SK-N-SH (cell line): ENCODE results near the gene GALM. TPM values are rescaled to one million over a fixed set of nuclear protein-coding genes. Genes with fewer than 3 reads are reported as not detected.

Experiments
- CTCF ChIA-PET: fragments of 300-600, 350-600 bp; formaldehyde crosslinking; extraction: SDS; loops from one replicate; lab custom pipeline; 2021; lab: Yijun Ruan, JAX
- POLR2A ChIA-PET: fragments of 350-600 bp; sonication (Branson Sonifier 250); formaldehyde crosslinking; extraction: SDS; loops from one replicate; lab custom pipeline; 2020; ENCODE audit warnings: antibody characterized with exemption, inconsistent platforms; lab: Yijun Ruan, JAX
- DNase-seq: peaks from one replicate; pipeline ENCODE4 v3.0.0; 2012
- H2AFZ ChIP-seq: fragments of 200-600 bp; sonication (generic); 2 replicates; pipeline ENCODE4 v1.8.1; 2016; ENCODE audit warnings: antibody characterized with exemption, mild to moderate bottlenecking, low read depth
- H3F3A ChIP-seq: fragments of 200-600 bp; sonication (generic); replicated peaks from 2 replicates; pipeline ENCODE3; 2016; ENCODE audit warnings: antibody characterized with exemption, mild to moderate bottlenecking; ENCODE audit not compliant: insufficient read depth
- H3K27ac ChIP-seq, 2 experiments: fragments of 200-500 bp in 1 of 2; fragments of 200-600 bp in 1 of 2; sonication (Bioruptor generic) in 1 of 2; sonication (generic), shearing (Covaris generic) in 1 of 2; 2 replicates each; pipeline versions ENCODE4 v1.5.1 to v1.6.1; 2014 to 2016; ENCODE audit warnings: low read depth in 2 of 2, inconsistent platforms in 1 of 2, low read length in 1 of 2, mild to moderate bottlenecking in 1 of 2, mixed read lengths in 1 of 2
- H3K27me3 ChIP-seq: fragments of 200-600 bp; sonication (generic), shearing (Covaris generic); 2 replicates; pipeline ENCODE4 v1.6.1; 2016; ENCODE audit warnings: mixed run types; ENCODE audit not compliant: insufficient read depth
- H3K36me3 ChIP-seq, 2 experiments: fragments of 200-500 bp in 1 of 2; fragments of 200-600 bp in 1 of 2; sonication (Bioruptor generic) in 1 of 2; sonication (generic) in 1 of 2; replicated peaks in 1 of 2; 2 replicates each; pipeline versions ENCODE3 to v1.5.1; 2014 to 2016; ENCODE audit warnings: low read length in 1 of 2, mild to moderate bottlenecking in 1 of 2; ENCODE audit not compliant: insufficient read depth in 2 of 2, control insufficient read depth in 1 of 2
- H3K4me1 ChIP-seq, 2 experiments: fragments of 200-500 bp in 1 of 2; fragments of 200-600 bp in 1 of 2; sonication (Bioruptor generic) in 1 of 2; sonication (generic), shearing (Covaris generic) in 1 of 2; 2 replicates each; pipeline versions ENCODE4 v1.5.1 to v1.6.1; 2014 to 2016; ENCODE audit warnings: low read depth in 1 of 2, low read length in 1 of 2, mixed run types in 1 of 2; ENCODE audit not compliant: insufficient read depth in 2 of 2, control insufficient read depth in 1 of 2
- H3K4me2 ChIP-seq: fragments of 200-600 bp; sonication (generic), shearing (Covaris generic); 2 replicates; pipeline ENCODE4 v1.6.1; 2017; ENCODE audit warnings: mixed run types
- H3K4me3 ChIP-seq, 2 experiments: fragments of 200-500 bp in 1 of 2; fragments of 200-600 bp in 1 of 2; sonication (Bioruptor generic) in 1 of 2; sonication (generic), shearing (Covaris generic) in 1 of 2; 2 replicates each; pipeline versions ENCODE4 v1.5.1 to v1.8.1; 2014 to 2016; ENCODE audit warnings: low read depth in 2 of 2, inconsistent platforms in 1 of 2, low read length in 1 of 2, mild to moderate bottlenecking in 1 of 2, mixed read lengths in 1 of 2, moderate library complexity in 1 of 2
- H3K79me2 ChIP-seq: fragments of 200-600 bp; sonication (generic); 2 replicates; pipeline ENCODE4 v1.8.1; 2017; ENCODE audit warnings: mild to moderate bottlenecking; ENCODE audit not compliant: insufficient read depth
- H3K9ac ChIP-seq: fragments of 200-600 bp; sonication (generic); 2 replicates; pipeline ENCODE4 v1.6.1; 2017; ENCODE audit warnings: mixed run types
- H3K9me2 ChIP-seq: fragments of 200-600 bp; sonication (generic); 2 replicates; pipeline ENCODE4 v1.6.1; 2017; ENCODE audit warnings: mixed run types
- H3K9me3 ChIP-seq: fragments of 200-600 bp; sonication (generic); 2 replicates; pipeline ENCODE4 v1.6.1; 2017; ENCODE audit warnings: mixed run types, mild to moderate bottlenecking, moderate library complexity
- H4K20me1 ChIP-seq: fragments of 200-600 bp; sonication (generic); 2 replicates; pipeline ENCODE4 v1.6.1; 2017; ENCODE audit warnings: mild to moderate bottlenecking, mixed run types; ENCODE audit not compliant: insufficient read depth
- CHD2 ChIP-seq: fragments of 150-350 bp; IDR thresholded peaks from 2 replicates; pipeline ENCODE4 v1.6.1; 2018; ENCODE audit warnings: low read length; ENCODE audit not compliant: partially characterized antibody
- ELF1 ChIP-seq: IDR thresholded peaks from 2 replicates; pipeline ENCODE4 v1.4.0; 2012
- EZH2phosphoT487 ChIP-seq: fragments of 200-600 bp; sonication (generic); IDR thresholded peaks from 2 replicates; pipeline ENCODE4 v1.6.1; 2017; ENCODE audit warnings: low read depth, mixed run types, mild to moderate bottlenecking, antibody characterized with exemption, moderate library complexity, borderline replicate concordance
- FOXJ3 ChIP-seq: sonication (generic); formaldehyde crosslinking; IDR thresholded peaks from 2 replicates; pipeline ENCODE4 v1.5.1; 2020; ENCODE audit warnings: mild to moderate bottlenecking, missing genetic modification reagents
- MEF2A ChIP-seq: IDR thresholded peaks from 2 replicates; pipeline ENCODE4 v1.4.0; 2012; ENCODE audit warnings: low read depth, borderline replicate concordance
- MXI1 ChIP-seq: IDR thresholded peaks from 2 replicates; pipeline ENCODE4 v1.6.1; 2012; ENCODE audit warnings: mild to moderate bottlenecking, low read depth, low read length, improper control_type of control experiment
- NFIC ChIP-seq: IDR thresholded peaks from 2 replicates; pipeline ENCODE4 v1.4.0; 2012; ENCODE audit warnings: borderline replicate concordance
- RAD21 ChIP-seq: IDR thresholded peaks from 2 replicates; pipeline ENCODE4 v1.6.1; 2012; ENCODE audit warnings: mild to moderate bottlenecking, low read length
- RCOR1 ChIP-seq: fragments of 150-350 bp; IDR thresholded peaks from 2 replicates; pipeline ENCODE4 v1.6.1; 2017; ENCODE audit warnings: antibody characterized with exemption, low read length
- RXRA ChIP-seq: IDR thresholded peaks from 2 replicates; pipeline ENCODE4 v1.4.0; 2012; ENCODE audit warnings: low read depth, mild to moderate bottlenecking, borderline replicate concordance
- SIN3A ChIP-seq: IDR thresholded peaks from 2 replicates; pipeline ENCODE4 v1.6.1; 2012; ENCODE audit warnings: low read depth, mild to moderate bottlenecking, low read length, moderate library complexity, borderline replicate concordance
- TCF12 ChIP-seq: IDR thresholded peaks from 2 replicates; pipeline ENCODE4 v1.4.0; 2012
- TEAD4 ChIP-seq: IDR thresholded peaks from 2 replicates; pipeline ENCODE4 v1.4.0; 2012; ENCODE audit warnings: mild to moderate bottlenecking, borderline replicate concordance; ENCODE audit not compliant: insufficient read depth
- USF1 ChIP-seq: IDR thresholded peaks from 2 replicates; pipeline ENCODE4 v1.4.0; 2012; ENCODE audit warnings: low read depth, borderline replicate concordance
- USF2 ChIP-seq: fragments of 150-350 bp; IDR thresholded peaks from 2 replicates; pipeline ENCODE4 v1.6.1; 2017; ENCODE audit warnings: antibody characterized with exemption, low read length, low read depth, borderline replicate concordance
- YY1 ChIP-seq: IDR thresholded peaks from 2 replicates; pipeline ENCODE4 v1.4.0; 2012; ENCODE audit warnings: low read depth, mild to moderate bottlenecking
- WGBS: methylation state at CpG from one replicate; pipeline ENCODE4 v1.1.6; 2017; ENCODE audit warnings: low lambda C conversion rate; 5-methylcytosine and 5-hydroxymethylcytosine counted together
- polyA plus RNA-seq, 3 experiments: library from polyadenylated mRNA; depleted of rRNA; stranded (reverse); fragments of >200 nt; gene quantifications; 2 replicates each; pipeline ENCODE4 v1.2.3, GENCODE V29; 2012
- TF ChIP-seq, protein P1 (sequence below): IDR thresholded peaks from 2 replicates; pipeline ENCODE4 v1.4.0; 2012; ENCODE audit warnings: low read depth

Gene GALM
- polyA plus RNA-seq, 1 of the 3 experiments (the other 2 are of a cell fraction) = 17.9 TPM

DNA sequence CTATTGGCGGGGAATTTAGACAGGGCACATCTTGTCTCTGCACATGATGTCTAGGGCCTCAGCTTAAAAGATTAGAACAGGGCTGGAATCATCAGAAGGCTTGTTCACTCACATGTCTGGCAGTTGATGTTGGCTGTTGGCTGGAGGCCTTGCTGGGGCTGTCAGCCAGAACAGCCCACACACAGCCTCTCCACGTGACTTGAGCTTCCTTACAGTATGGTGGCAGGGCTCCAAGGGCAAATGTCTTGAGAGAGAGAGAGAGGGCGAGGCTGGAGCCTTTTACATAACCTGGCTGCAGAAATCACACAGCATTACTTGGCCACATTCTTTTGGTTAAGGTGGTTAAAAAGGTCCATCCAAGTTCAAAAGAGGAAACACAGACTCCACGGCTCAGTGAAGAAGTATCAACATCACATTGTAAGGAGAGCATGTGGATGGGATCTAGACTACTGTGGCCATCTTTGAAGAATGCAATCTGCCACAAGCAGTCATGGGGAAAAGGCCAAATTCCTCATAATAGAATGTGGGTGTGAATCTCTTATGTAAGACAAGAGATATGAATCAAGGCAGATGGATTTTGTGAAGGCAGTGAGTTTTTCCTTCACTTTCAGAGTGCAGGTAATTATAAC lies 54.8 kb downstream of the GALM start:
- no peaks in the 10 kb centered on the region for H3K79me2 ChIP-seq
- H3K27ac ChIP-seq = peak overlapping the region in 1 of 2 experiments; percentile 3; a peak in 1 of 4 replicates
- no peaks in the 10 kb centered on the region for H3K4me1 ChIP-seq
- H3K9ac ChIP-seq = no peak overlapping the region
- no peaks in the 10 kb centered on the region for H3K36me3 ChIP-seq
- peaks cover 6% of the 10 kb centered on the region for H3F3A ChIP-seq
- H4K20me1 ChIP-seq = no peaks in the 10 kb centered on the region
- no peak for DNase-seq
- 69% methylated on average over 4 of the region's 4 CpGs for WGBS
- H2AFZ ChIP-seq = no peak overlapping the region
- H3K9me2 ChIP-seq = no peaks in the 10 kb centered on the region
- no peaks in the 10 kb centered on the region for H3K27me3 ChIP-seq
- TF ChIP-seq SIN3A (peak; percentile 77), NFIC (peak; percentile 74), FOXJ3 (CRISPR knock-in tag) (no peak), EZH2phosphoT487 (no peak), RCOR1 (no peak), MXI1 (no peak), USF1 (peak; percentile 81; the same call in 1 of the 2 replicates)
- TF ChIP-seq, protein P1, sequence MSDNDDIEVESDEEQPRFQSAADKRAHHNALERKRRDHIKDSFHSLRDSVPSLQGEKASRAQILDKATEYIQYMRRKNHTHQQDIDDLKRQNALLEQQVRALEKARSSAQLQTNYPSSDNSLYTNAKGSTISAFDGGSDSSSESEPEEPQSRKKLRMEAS = peak; percentile 67; the same call in 1 of the 2 replicates
- TF ChIP-seq, all 33 proteins: peak for 4
- H3K4me3 ChIP-seq = no peak overlapping the region
- CTCF ChIA-PET = interaction anchor here (0.7 to 1.6 kb wide), 3 partner anchors 15 to 139 kb away, joined by 3 to 10 read pairs (median 5); no protein-coding TSS in a partner anchor
- H3K4me2 ChIP-seq = no peak overlapping the region
- POLR2A ChIA-PET = interaction anchor here (2.5 kb wide), 1 partner anchor 31 kb away, joined by 6 read pairs; the partner anchor contains the start of gene SRSF7
- H3K9me3 ChIP-seq = no peaks in the 10 kb centered on the region

GRCh38 chr2:38722271-38723061 lies 56.6 kb downstream of the GALM start:
- H3K9me3 ChIP-seq = no peaks in the 10 kb centered on the region
- no peaks in the 10 kb centered on the region for H4K20me1 ChIP-seq
- POLR2A ChIA-PET = no interaction called here
- DNase-seq = no peak
- H3K79me2 ChIP-seq = no peaks in the 10 kb centered on the region
- H3K4me1 ChIP-seq = no peaks in the 10 kb centered on the region
- 90% methylated on average over 9 of the region's 9 CpGs for WGBS
- no peak overlapping the region for H3K9ac ChIP-seq
- H3K27me3 ChIP-seq = no peaks in the 10 kb centered on the region
- CTCF ChIA-PET = interaction anchor here (1.7 to 5.9 kb wide), 4 partner anchors 120 to 407 kb away, joined by 9 to 47 read pairs (median 20); partner anchors contain the start of gene HNRNPLL
- no peaks in the 10 kb centered on the region for H3K36me3 ChIP-seq
- TF ChIP-seq CHD2 (no peak), RAD21 (no peak), ELF1 (no peak), USF2 (no peak), TEAD4 (no peak), TCF12 (no peak), MXI1 (no peak), YY1 (no peak), MEF2A (no peak), RXRA (no peak)
- no peaks in the 10 kb centered on the region for H3K9me2 ChIP-seq
- peaks cover 6% of the 10 kb centered on the region for H3F3A ChIP-seq
- H3K4me2 ChIP-seq = no peak overlapping the region
- H3K27ac ChIP-seq = no peak overlapping the region
- H3K4me3 ChIP-seq = no peak overlapping the region
- no peak overlapping the region for H2AFZ ChIP-seq
